Activated CD4-positive, alpha-beta T cell treated with anti-CD3 and anti-CD28 coated beads for 36 hours (primary cell): ENCODE measurements around the gene IKZF2. TPM values are rescaled to one million over a fixed set of nuclear protein-coding genes. Genes with fewer than 3 reads are reported as not detected.

Experiments
- ATAC-seq: fragments of 200-7000 bp; cut with Tn5 transposase; one replicate; pipeline ENCODE4 v1.10.0; 2021; ENCODE audit warnings: mild to moderate bottlenecking, moderate library complexity
- CTCF ChIA-PET: fragments of 350-600 bp; sonication (Branson Sonifier 250); formaldehyde crosslinking; loops from one replicate; lab custom pipeline; 2021; ENCODE audit warnings: antibody characterized with exemption; lab: Charles Lee
- POLR2A ChIA-PET: fragments of 350-600 bp; sonication (Branson Sonifier 250); formaldehyde crosslinking; loops from one replicate; lab custom pipeline; 2021; ENCODE audit warnings: antibody characterized with exemption, inconsistent platforms; lab: Charles Lee
- DNase-seq: peaks from one replicate; pipeline ENCODE4 v3.0.0-alpha.2; 2020
- H3K27ac Mint-ChIP-seq: one replicate; pipeline ENCODE4 v1.8.0; 2021; ENCODE audit warnings: mixed read lengths
- H3K27me3 Mint-ChIP-seq: one replicate; pipeline ENCODE4 v1.8.0; 2021; ENCODE audit warnings: mixed read lengths
- H3K36me3 Mint-ChIP-seq: one replicate; pipeline ENCODE4 v1.8.0; 2021; ENCODE audit warnings: low read depth, mixed read lengths
- H3K4me1 Mint-ChIP-seq: one replicate; pipeline ENCODE4 v1.8.0; 2021; ENCODE audit warnings: mixed read lengths
- H3K4me3 Mint-ChIP-seq: one replicate; pipeline ENCODE4 v1.8.0; 2021; ENCODE audit warnings: mild to moderate bottlenecking, moderate library complexity, mixed read lengths
- H3K9me3 Mint-ChIP-seq: one replicate; pipeline ENCODE4 v1.8.0; 2021; ENCODE audit warnings: low read depth, mixed read lengths
- intact Hi-C, 2 experiments: fragments of 100-400 bp; cut with DNase I in 1 of 2; cut with micrococcal nuclease in 1 of 2; formaldehyde crosslinking; loops; one replicate each; pipeline versions ENCODE4 v1.14.2 to v1.15.1; 2022 to 2024; cut with DNase I, micrococcal nuclease
- total RNA-seq, 2 experiments: library from RNA; stranded (reverse); gene quantifications; one replicate each; pipeline ENCODE4 v1.2.3, GENCODE V29; 2021

The IKZF2 gene
- total RNA-seq, 2 experiments from 2014 or later, result 6.3 to 8.3 TPM

- Mint-ChIP-seq H3K9me3 (no peaks in the 10 kb centered on the region), H3K27ac (no peak overlapping the region), H3K36me3 (no peaks in the 10 kb centered on the region), H3K4me1 (peaks cover 22% of the 10 kb centered on the region), H3K4me3 (no peak overlapping the region), H3K27me3 (peaks cover 2% of the 10 kb centered on the region)
- peak; percentile 37 for ATAC-seq
- ChIA-PET CTCF (no interaction called here), POLR2A (no interaction called here)
- no peak for DNase-seq
- intact Hi-C loops, result no loop called here
Measured at GRCh38 chr2:212998626-212999359, 152.6 kb downstream of the IKZF2 start.

- ATAC-seq, result no peak
- H3K4me3 Mint-ChIP-seq, result no peak overlapping the region
- no peak for DNase-seq
- intact Hi-C loops, result no loop called here
- no peaks in the 10 kb centered on the region for H3K36me3 Mint-ChIP-seq
- CTCF ChIA-PET, result interaction anchor here (1.0 kb wide), 1 partner anchor 9 kb away, joined by 4 read pairs; no protein-coding TSS in a partner anchor
- peaks cover 22% of the 10 kb centered on the region for H3K4me1 Mint-ChIP-seq
- H3K27me3 Mint-ChIP-seq, result peaks cover 2% of the 10 kb centered on the region
- POLR2A ChIA-PET, result no interaction called here
- no peaks in the 10 kb centered on the region for H3K9me3 Mint-ChIP-seq
- no peak overlapping the region for H3K27ac Mint-ChIP-seq
Measured at GRCh38 chr2:212997526-212998020, 153.8 kb downstream of the IKZF2 start.

- POLR2A ChIA-PET, result no interaction called here
- Mint-ChIP-seq H3K27me3 (peaks cover 2% of the 10 kb centered on the region), H3K27ac (no peak overlapping the region), H3K36me3 (no peaks in the 10 kb centered on the region), H3K4me3 (no peak overlapping the region), H3K9me3 (no peaks in the 10 kb centered on the region), H3K4me1 (peaks cover 14% of the 10 kb centered on the region)
- intact Hi-C loops, result no loop called here
- CTCF ChIA-PET, result interaction anchor here (0.6 to 0.7 kb wide), 3 partner anchors 26 to 133 kb away, joined by 3 read pairs; no protein-coding TSS in a partner anchor
- ATAC-seq (no peak), DNase-seq (no peak)
Measured at GRCh38 chr2:212995920-212996319, 155.5 kb downstream of the IKZF2 start.

DNA sequence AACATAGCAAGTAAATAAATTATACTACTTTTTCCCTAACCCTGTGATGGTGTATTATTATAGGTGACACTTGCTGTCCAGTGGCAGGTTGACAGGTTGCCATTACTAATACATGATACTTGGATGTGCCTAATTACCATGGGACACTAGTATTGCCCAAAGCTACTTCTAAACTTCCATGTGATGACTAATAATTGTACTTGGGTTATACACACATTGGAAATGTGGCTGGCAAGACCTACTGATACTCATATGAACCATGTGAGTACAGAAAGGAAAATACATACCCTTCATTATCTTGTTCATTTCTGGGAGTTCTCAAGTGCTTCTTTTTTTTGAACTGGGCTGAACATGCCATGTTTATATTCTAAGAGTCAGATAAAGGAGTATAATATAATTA, 156.4 kb downstream of the IKZF2 start:
- Mint-ChIP-seq H3K36me3 (no peaks in the 10 kb centered on the region), H3K4me3 (no peak overlapping the region), H3K27me3 (peaks cover 2% of the 10 kb centered on the region), H3K27ac (no peak overlapping the region), H3K9me3 (no peaks in the 10 kb centered on the region), H3K4me1 (peaks cover 10% of the 10 kb centered on the region)
- ATAC-seq (no peak), DNase-seq (no peak)
- intact Hi-C loops, result no loop called here
- CTCF ChIA-PET, result interaction anchor here (0.6 kb wide), 1 partner anchor 25 kb away, joined by 3 read pairs; no protein-coding TSS in a partner anchor
- POLR2A ChIA-PET, result no interaction called here

DNA sequence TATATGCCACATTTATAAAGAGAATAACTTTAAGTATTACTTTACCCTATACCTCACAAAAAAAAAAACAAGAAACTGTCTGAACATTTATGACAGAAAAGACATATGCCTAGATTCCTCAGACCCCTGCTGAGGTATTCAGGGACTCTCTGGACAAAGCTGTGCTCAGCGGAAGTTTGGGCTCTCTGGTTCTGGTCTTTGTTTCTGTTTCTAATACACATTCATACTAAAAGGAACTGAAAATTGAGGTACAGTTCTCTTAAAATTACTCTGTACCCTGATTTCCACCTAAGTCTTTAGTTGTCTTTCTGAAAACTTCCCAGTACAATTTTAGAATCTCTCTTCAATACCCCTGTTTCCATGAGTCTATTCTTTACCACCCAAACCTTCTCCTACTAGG, 160.3 kb downstream of the IKZF2 start:
- ChIA-PET CTCF (no interaction called here), POLR2A (no interaction called here)
- no peak overlapping the region for H3K4me3 Mint-ChIP-seq
- H3K9me3 Mint-ChIP-seq, result peaks cover 2% of the 10 kb centered on the region
- H3K36me3 Mint-ChIP-seq, result no peaks in the 10 kb centered on the region
- peaks cover 3% of the 10 kb centered on the region for H3K4me1 Mint-ChIP-seq
- ATAC-seq (no peak), DNase-seq (no peak)
- no peak overlapping the region for H3K27ac Mint-ChIP-seq
- H3K27me3 Mint-ChIP-seq, result no peaks in the 10 kb centered on the region
- intact Hi-C loops, result no loop called here

- Mint-ChIP-seq H3K9me3 (peaks cover 2% of the 10 kb centered on the region), H3K36me3 (no peaks in the 10 kb centered on the region), H3K4me1 (no peaks in the 10 kb centered on the region), H3K27me3 (no peaks in the 10 kb centered on the region), H3K27ac (no peak overlapping the region), H3K4me3 (no peak overlapping the region)
- POLR2A ChIA-PET, result no interaction called here
- ATAC-seq, result no peak
- intact Hi-C loops, result no loop called here
- CTCF ChIA-PET, result no interaction called here
- no peak for DNase-seq
Measured at GRCh38 chr2:212990697-212991096, 160.7 kb downstream of the IKZF2 start.

- Mint-ChIP-seq H3K9me3 (peaks cover 2% of the 10 kb centered on the region), H3K27me3 (no peaks in the 10 kb centered on the region), H3K4me3 (no peak overlapping the region), H3K36me3 (no peaks in the 10 kb centered on the region), H3K4me1 (no peaks in the 10 kb centered on the region), H3K27ac (no peak overlapping the region)
- intact Hi-C loops, result no loop called here
- DNase-seq, result no peak
- ATAC-seq, result no peak
- CTCF ChIA-PET, result no interaction called here
- POLR2A ChIA-PET, result no interaction called here
Measured at GRCh38 chr2:212987492-212987891, 163.9 kb downstream of the IKZF2 start.

GRCh38 chr2:212984129-212984528, 167.3 kb downstream of the IKZF2 start:
- H3K27ac Mint-ChIP-seq, result no peak overlapping the region
- ATAC-seq (no peak), DNase-seq (no peak)
- H3K4me3 Mint-ChIP-seq, result no peak overlapping the region
- H3K36me3 Mint-ChIP-seq, result no peaks in the 10 kb centered on the region
- ChIA-PET CTCF (no interaction called here), POLR2A (no interaction called here)
- peaks cover 2% of the 10 kb centered on the region for H3K9me3 Mint-ChIP-seq
- peaks cover 6% of the 10 kb centered on the region for H3K4me1 Mint-ChIP-seq
- no peaks in the 10 kb centered on the region for H3K27me3 Mint-ChIP-seq
- intact Hi-C loops, result no loop called here

DNA sequence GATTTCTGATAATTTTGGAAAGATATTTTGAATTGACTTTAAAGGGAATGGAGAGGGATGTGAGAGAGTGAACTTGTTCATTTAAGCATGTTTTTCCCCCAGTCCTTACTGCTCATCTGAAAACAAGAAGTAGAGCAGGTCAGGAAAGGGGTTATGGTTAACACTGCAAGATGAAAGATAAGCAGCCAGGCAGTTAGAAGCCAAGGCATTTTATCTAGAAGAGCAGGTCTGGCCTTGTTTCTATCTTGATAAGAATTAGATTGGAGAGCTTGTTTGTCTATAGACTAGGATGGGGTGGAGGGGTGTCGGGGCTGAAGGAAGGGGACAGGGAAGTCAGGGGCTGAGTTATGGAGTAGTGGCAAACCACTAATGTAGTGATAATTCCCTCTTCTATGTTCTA, 171.6 kb downstream of the IKZF2 start:
- ChIA-PET POLR2A (no interaction called here), CTCF (interaction anchor here (1.0 to 1.1 kb wide), 2 partner anchors 11 to 14 kb away, joined by 3 to 5 read pairs; no protein-coding TSS in a partner anchor)
- ATAC-seq (no peak), DNase-seq (no peak)
- H3K36me3 Mint-ChIP-seq, result no peaks in the 10 kb centered on the region
- peaks cover 11% of the 10 kb centered on the region for H3K4me1 Mint-ChIP-seq
- no peaks in the 10 kb centered on the region for H3K9me3 Mint-ChIP-seq
- intact Hi-C loops, result no loop called here
- H3K27me3 Mint-ChIP-seq, result peaks cover 4% of the 10 kb centered on the region
- H3K4me3 Mint-ChIP-seq, result no peak overlapping the region
- H3K27ac Mint-ChIP-seq, result no peak overlapping the region

DNA sequence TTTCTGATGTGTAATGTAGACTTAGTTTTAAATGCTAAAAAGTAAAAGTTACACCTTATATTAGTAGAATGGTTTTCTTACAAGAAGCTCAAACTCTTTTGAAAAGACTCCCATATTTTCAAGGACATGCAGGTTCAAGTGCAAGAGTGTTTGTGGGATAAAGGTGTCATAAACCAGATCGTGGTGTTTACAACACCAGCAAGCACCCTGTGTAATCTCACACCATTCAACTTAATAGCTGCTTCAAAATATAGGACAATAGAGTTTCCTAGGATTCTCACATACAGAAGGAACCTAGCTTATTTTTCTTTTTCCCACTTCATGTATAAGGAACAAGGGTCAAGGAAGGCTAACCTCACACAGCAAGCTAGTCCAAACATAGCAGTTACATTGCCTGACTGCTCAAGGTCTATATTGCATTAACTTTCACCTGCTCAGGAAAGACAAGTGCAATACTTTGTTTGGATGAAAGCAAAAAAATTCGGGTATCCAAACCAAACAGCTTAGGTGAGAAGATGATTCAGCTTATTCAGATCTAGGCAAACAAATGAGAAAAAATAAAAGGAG, 172.3 kb downstream of the IKZF2 start:
- DNase-seq, result no peak
- no peak for ATAC-seq
- Mint-ChIP-seq H3K4me1 (peaks cover 11% of the 10 kb centered on the region), H3K9me3 (no peaks in the 10 kb centered on the region), H3K4me3 (no peak overlapping the region), H3K27ac (no peak overlapping the region), H3K36me3 (no peaks in the 10 kb centered on the region), H3K27me3 (peaks cover 4% of the 10 kb centered on the region)
- intact Hi-C loops, result no loop called here
- ChIA-PET POLR2A (no interaction called here), CTCF (interaction anchor here (0.5 to 1.1 kb wide), 4 partner anchors 10 to 627 kb away, joined by 3 to 5 read pairs (median 3); no protein-coding TSS in a partner anchor)

DNA sequence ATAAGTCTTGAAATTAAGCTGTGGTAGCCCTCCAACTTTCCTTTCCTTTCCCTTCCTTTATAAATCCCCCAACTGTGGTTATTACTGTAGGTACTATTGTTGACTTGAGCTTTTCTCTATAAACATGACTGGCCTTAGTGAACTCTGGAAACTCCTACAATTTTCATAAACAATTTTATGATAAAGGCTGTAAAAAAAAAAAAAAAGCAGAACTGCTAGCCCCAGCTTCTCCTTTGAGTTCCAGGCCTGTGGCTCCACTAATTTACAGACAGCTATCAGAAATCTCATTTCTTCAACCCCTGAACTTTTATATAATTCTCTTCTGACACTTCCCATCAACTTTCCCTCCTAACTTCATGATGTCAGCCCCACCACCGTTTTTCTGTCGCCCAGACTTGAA, 174.3 kb downstream of the IKZF2 start:
- Mint-ChIP-seq H3K9me3 (no peaks in the 10 kb centered on the region), H3K27me3 (peaks cover 4% of the 10 kb centered on the region), H3K4me3 (no peak overlapping the region), H3K4me1 (peaks cover 11% of the 10 kb centered on the region), H3K27ac (no peak overlapping the region), H3K36me3 (no peaks in the 10 kb centered on the region)
- ChIA-PET POLR2A (no interaction called here), CTCF (interaction anchor here (1.0 kb wide), 1 partner anchor 275 kb away, joined by 4 read pairs; no protein-coding TSS in a partner anchor)
- intact Hi-C loops, result no loop called here
- ATAC-seq (no peak), DNase-seq (no peak)

- Mint-ChIP-seq H3K9me3 (no peaks in the 10 kb centered on the region), H3K27me3 (peaks cover 4% of the 10 kb centered on the region), H3K36me3 (no peaks in the 10 kb centered on the region), H3K4me1 (peaks cover 11% of the 10 kb centered on the region), H3K4me3 (no peak overlapping the region), H3K27ac (no peak overlapping the region)
- intact Hi-C loops, result no loop called here
- CTCF ChIA-PET, result interaction anchor here (1.0 kb wide), 1 partner anchor 14 kb away, joined by 3 read pairs; no protein-coding TSS in a partner anchor
- POLR2A ChIA-PET, result no interaction called here
- ATAC-seq (no peak), DNase-seq (no peak)
Measured at GRCh38 chr2:212975333-212975732, 176.1 kb downstream of the IKZF2 start.
